ENCODE results near the gene EHD2. TPM values are rescaled to one million over a fixed set of nuclear protein-coding genes. Genes with fewer than 3 reads are reported as not detected.
A peak's percentile ranks its signal among the peaks of the same experiment; 100 is the strongest.

EHD2 gene
- total and polyA plus RNA-seq, 2 of the 13 experiments (the other 11 are each of a cell fraction or from before 2014, with no cell fraction given), result 0.09 to 0.28 TPM

DNA sequence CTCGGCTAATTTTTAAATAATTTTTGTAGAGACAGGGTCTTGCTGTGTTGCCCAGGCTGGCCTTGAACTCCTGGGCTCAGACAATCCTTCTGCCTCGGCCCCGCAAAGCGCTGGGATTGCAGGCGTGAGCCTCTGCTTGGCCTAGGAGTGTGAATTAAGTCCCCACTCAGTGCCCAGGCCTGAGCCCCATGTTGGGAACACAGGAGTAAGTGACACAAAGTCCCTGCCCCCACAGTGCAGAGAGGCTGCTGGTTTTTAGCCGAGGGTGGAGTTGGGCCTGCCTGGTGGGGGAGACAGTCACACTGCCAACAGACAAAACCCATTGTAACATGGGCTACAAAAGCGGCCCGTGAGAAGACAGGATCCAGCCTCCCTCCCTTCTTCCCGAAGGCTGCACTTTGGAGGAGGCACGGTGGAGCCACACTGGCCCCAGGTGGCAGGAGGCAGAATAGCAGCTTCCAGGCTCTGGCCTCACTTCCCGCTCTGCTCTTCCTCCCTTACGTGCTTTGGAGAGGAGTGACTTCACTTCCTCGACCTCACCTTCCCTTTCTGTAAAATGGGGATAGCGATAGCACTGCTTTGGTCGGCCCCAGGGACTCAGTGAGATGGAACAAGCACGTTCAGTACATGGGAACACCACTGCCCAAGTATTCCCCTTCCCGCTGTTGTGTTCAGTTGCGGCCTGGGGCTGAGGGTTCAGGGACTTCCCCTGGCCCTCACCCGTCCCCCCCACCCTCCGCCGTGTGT, 15.2 kb upstream of the EHD2 start (continued):
- TF ChIP-seq ZNF619 (CRISPR knock-in tag; IDR thresholded peaks at IDR 0.05) (no peak), ZNF468 (CRISPR knock-in tag; IDR thresholded peaks at IDR 0.05) (no peak), ZNF761 (CRISPR knock-in tag; conservative IDR thresholded peaks at IDR 0.05) (no peak), ZNF121 (CRISPR knock-in tag; IDR thresholded peaks at IDR 0.05) (peak; percentile 85), SIX1 (CRISPR knock-in tag; IDR thresholded peaks at IDR 0.05; ENCODE audit: borderline replicate concordance) (no peak), NFATC3 (CRISPR knock-in tag; IDR thresholded peaks at IDR 0.05) (no peak), CEBPG (CRISPR knock-in tag; IDR thresholded peaks at IDR 0.05) (0 out of 2 replicates have a peak, but pooled peaks have one; percentile 5), RCOR2 (CRISPR knock-in tag; IDR thresholded peaks at IDR 0.05) (no peak), ZNF205 (CRISPR knock-in tag; IDR thresholded peaks at IDR 0.05) (peak; percentile 97), PCBP1 (IDR thresholded peaks at IDR 0.05; ENCODE audit: borderline replicate concordance, low read depth, low read length) (no peak), AHR (CRISPR knock-in tag; IDR thresholded peaks at IDR 0.05) (0 out of 2 replicates have a peak, but pooled peaks have one; percentile 43), MATR3 (CRISPR knock-in tag; IDR thresholded peaks at IDR 0.05) (no peak), HDAC2 (CRISPR knock-in tag; IDR thresholded peaks at IDR 0.05) (no peak), ZNF775 (CRISPR knock-in tag; IDR thresholded peaks at IDR 0.05; ENCODE audit: borderline replicate concordance) (no peak), CBX5 (CRISPR knock-in tag; IDR thresholded peaks at IDR 0.05; ENCODE audit: borderline replicate concordance) (no peak), NR2F1 (CRISPR knock-in tag; IDR thresholded peaks at IDR 0.05) (no peak), SMYD3 (CRISPR knock-in tag; IDR thresholded peaks at IDR 0.05) (no peak), ZNF773 (CRISPR knock-in tag; IDR thresholded peaks at IDR 0.05; ENCODE audit: borderline replicate concordance) (no peak), CBX2 (IDR thresholded peaks at IDR 0.05; ENCODE audit: low read depth, low read length) (no peak), CBX2 (CRISPR knock-in tag; IDR thresholded peaks at IDR 0.05; ENCODE audit: low read depth) (no peak)
- TF ChIP-seq, protein P1, sequence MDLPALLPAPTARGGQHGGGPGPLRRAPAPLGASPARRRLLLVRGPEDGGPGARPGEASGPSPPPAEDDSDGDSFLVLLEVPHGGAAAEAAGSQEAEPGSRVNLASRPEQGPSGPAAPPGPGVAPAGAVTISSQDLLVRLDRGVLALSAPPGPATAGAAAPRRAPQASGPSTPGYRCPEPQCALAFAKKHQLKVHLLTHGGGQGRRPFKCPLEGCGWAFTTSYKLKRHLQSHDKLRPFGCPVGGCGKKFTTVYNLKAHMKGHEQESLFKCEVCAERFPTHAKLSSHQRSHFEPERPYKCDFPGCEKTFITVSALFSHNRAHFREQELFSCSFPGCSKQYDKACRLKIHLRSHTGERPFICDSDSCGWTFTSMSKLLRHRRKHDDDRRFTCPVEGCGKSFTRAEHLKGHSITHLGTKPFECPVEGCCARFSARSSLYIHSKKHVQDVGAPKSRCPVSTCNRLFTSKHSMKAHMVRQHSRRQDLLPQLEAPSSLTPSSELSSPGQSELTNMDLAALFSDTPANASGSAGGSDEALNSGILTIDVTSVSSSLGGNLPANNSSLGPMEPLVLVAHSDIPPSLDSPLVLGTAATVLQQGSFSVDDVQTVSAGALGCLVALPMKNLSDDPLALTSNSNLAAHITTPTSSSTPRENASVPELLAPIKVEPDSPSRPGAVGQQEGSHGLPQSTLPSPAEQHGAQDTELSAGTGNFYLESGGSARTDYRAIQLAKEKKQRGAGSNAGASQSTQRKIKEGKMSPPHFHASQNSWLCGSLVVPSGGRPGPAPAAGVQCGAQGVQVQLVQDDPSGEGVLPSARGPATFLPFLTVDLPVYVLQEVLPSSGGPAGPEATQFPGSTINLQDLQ (CRISPR knock-in tag; IDR thresholded peaks at IDR 0.05), result no peak; the same call in 1 of the 2 replicates
- TF ChIP-seq, protein P2, sequence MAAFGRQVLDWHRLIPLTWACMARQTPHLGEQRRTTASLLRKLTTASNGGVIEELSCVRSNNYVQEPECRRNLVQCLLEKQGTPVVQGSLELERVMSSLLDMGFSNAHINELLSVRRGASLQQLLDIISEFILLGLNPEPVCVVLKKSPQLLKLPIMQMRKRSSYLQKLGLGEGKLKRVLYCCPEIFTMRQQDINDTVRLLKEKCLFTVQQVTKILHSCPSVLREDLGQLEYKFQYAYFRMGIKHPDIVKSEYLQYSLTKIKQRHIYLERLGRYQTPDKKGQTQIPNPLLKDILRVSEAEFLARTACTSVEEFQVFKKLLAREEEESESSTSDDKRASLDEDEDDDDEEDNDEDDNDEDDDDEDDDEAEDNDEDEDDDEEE (CRISPR knock-in tag; IDR thresholded peaks at IDR 0.05), result no peak
- TF ChIP-seq, protein P3, sequence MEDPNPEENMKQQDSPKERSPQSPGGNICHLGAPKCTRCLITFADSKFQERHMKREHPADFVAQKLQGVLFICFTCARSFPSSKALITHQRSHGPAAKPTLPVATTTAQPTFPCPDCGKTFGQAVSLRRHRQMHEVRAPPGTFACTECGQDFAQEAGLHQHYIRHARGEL (CRISPR knock-in tag; IDR thresholded peaks at IDR 0.05), result no peak
- TF ChIP-seq, protein P4, sequence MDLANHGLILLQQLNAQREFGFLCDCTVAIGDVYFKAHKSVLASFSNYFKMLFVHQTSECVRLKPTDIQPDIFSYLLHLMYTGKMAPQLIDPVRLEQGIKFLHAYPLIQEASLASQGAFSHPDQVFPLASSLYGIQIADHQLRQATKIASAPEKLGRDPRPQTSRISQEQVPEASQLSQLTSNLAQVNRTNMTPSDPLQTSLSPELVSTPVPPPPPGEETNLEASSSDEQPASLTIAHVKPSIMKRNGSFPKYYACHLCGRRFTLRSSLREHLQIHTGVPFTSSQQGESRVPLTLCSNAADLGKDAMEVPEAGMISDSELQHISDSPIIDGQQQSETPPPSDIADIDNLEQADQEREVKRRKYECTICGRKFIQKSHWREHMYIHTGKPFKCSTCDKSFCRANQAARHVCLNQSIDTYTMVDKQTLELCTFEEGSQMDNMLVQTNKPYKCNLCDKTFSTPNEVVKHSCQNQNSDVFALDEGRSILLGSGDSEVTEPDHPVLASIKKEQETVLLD (CRISPR knock-in tag; IDR thresholded peaks at IDR 0.05; ENCODE audit: low read depth), result no peak
- TF ChIP-seq, protein P5, sequence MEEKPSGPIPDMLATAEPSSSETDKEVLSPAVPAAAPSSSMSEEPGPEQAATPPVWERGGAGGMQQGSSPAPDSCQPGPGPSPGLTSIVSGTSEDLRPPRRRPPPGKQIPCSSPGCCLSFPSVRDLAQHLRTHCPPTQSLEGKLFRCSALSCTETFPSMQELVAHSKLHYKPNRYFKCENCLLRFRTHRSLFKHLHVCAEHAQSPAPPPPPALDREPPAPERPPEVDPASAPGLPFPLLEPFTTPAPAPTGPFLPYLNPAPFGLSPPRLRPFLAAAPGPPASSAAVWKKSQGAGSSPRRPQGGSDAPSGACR (CRISPR knock-in tag; IDR thresholded peaks at IDR 0.05), result no peak

Data from HepG2 (cell line).